Activated T-helper 1 cell treated with anti-CD3 and anti-CD28 coated beads, Interleukin-2, amount 50 U/mL, for 16 hours (primary cell): Measurements from ENCODE around the gene CNGA2.

Experiments
- DNase-seq, 2 donors: peaks; one replicate each; pipeline ENCODE4 v3.0.0-alpha.2; 2020; ENCODE audit warnings: low read depth in 1 of 2, low spot score in 1 of 2

CNGA2 gene

GRCh38 chrX:151750511-151750910, 16.0 kb downstream of the CNGA2 start:
- DNase-seq: no peak

GRCh38 chrX:151752847-151753246, 18.3 kb downstream of the CNGA2 start:
- no peak for DNase-seq

GRCh38 chrX:151753313-151754046, 18.9 kb downstream of the CNGA2 start:
- no peak for DNase-seq

GRCh38 chrX:151754047-151754429, 19.5 kb downstream of the CNGA2 start:
- no peak for DNase-seq

- DNase-seq: no peak
Measured at GRCh38 chrX:151754641-151755215, 20.2 kb downstream of the CNGA2 start.

GRCh38 chrX:151759041-151759708, 24.6 kb downstream of the CNGA2 start:
- no peak for DNase-seq

GRCh38 chrX:151762802-151763201, 28.3 kb downstream of the CNGA2 start:
- no peak for DNase-seq

- DNase-seq: no peak
Measured at GRCh38 chrX:151763711-151764110, 29.2 kb downstream of the CNGA2 start.

GRCh38 chrX:151765026-151765425, 30.5 kb downstream of the CNGA2 start:
- no peak for DNase-seq

- DNase-seq: no peak
Measured at GRCh38 chrX:151771726-151772125, 37.2 kb downstream of the CNGA2 start.

GRCh38 chrX:151773434-151773833, 38.9 kb downstream of the CNGA2 start:
- no peak for DNase-seq

GRCh38 chrX:151774421-151774820, 39.9 kb downstream of the CNGA2 start:
- DNase-seq: no peak

- no peak for DNase-seq
Measured at GRCh38 chrX:151776181-151776731, 41.7 kb downstream of the CNGA2 start.

- no peak for DNase-seq
Measured at GRCh38 chrX:151776936-151777335, 42.4 kb downstream of the CNGA2 start.

GRCh38 chrX:151779258-151779657, 44.7 kb downstream of the CNGA2 start:
- DNase-seq: no peak

- DNase-seq: no peak
Measured at GRCh38 chrX:151780621-151781020, 46.1 kb downstream of the CNGA2 start.

GRCh38 chrX:151789179-151789800, 54.7 kb downstream of the CNGA2 start:
- no peak for DNase-seq

- no peak for DNase-seq
Measured at GRCh38 chrX:151790481-151791160, 56.1 kb downstream of the CNGA2 start.

- DNase-seq: no peak
Measured at GRCh38 chrX:151791961-151792360, 57.4 kb downstream of the CNGA2 start.

GRCh38 chrX:151792505-151792904, 58.0 kb downstream of the CNGA2 start:
- DNase-seq: no peak

- no peak for DNase-seq
Measured at GRCh38 chrX:151793886-151794285, 59.3 kb downstream of the CNGA2 start.
